HCT116 (cell line): Measurements from ENCODE around the gene THSD4. TPM values are rescaled to one million over a fixed set of nuclear protein-coding genes. Genes with fewer than 3 reads are reported as not detected.

Experiments used
- ATAC-seq: fragments of 200-7000 bp; cut with Tn5 transposase; 2 replicates; pipeline ENCODE4 v1.9.1; 2020; ENCODE audit warnings: mild to moderate bottlenecking, moderate library complexity
- BruUV-seq: library from RNA; stranded (reverse); fragments of 400-500 nt; replicated peaks from 2 replicates; lab custom pipeline; 2021; lab: Mats Ljungman, UMichigan
- CTCF ChIA-PET: fragments of 300-600 bp; sonication (Branson Sonifier 250); formaldehyde crosslinking; loops from one replicate; lab custom pipeline; 2021; ENCODE audit warnings: antibody characterized with exemption; lab: Charles Lee
- POLR2A ChIA-PET: fragments of 300-600, 350-600 bp; sonication (Branson Sonifier 250); formaldehyde crosslinking; loops from one replicate; lab custom pipeline; 2021; ENCODE audit warnings: antibody characterized with exemption; lab: Charles Lee
- RAD21 ChIA-PET, 2 experiments: fragments of 300-600 bp; sonication (Branson Sonifier 250); formaldehyde crosslinking; loops; one replicate each; lab custom pipeline; 2023; ENCODE audit warnings: low total read pairs in 2 of 2; ENCODE audit not compliant: uncharacterized antibody in 2 of 2, unreplicated experiment in 2 of 2, low non-redundant PET in 1 of 2; lab: Charles Lee
- DNase-seq: peaks from one replicate; pipeline ENCODE4 v3.0.0-alpha.2; 2010; ENCODE audit warnings: low read depth, low spot score
- H2AFZ ChIP-seq: fragments of 200-600 bp; shearing (Covaris generic), sonication (generic); 2 replicates; pipeline ENCODE4 v1.6.1; 2017; ENCODE audit warnings: low read depth, mixed run types, mixed read lengths, antibody characterized with exemption, low read length; ENCODE audit not compliant: poor library complexity, severe bottlenecking
- H3K27ac ChIP-seq: 2 replicates; pipeline ENCODE4 v1.5.1; 2012; ENCODE audit warnings: low read depth, low read length
- H3K27me3 ChIP-seq: fragments of 200-600 bp; sonication (generic); 2 replicates; pipeline ENCODE4 v1.6.1; 2016; ENCODE audit warnings: mixed run types, low read length, mixed read lengths; ENCODE audit not compliant: insufficient read depth
- H3K36me3 ChIP-seq, 2 experiments: fragments of 200-500 bp in 1 of 2; fragments of 200-600 bp in 1 of 2; sonication (Bioruptor generic) in 1 of 2; sonication (generic) in 1 of 2; 2 replicates each; pipeline versions ENCODE4 v1.5.1 to v1.6.1; 2014 to 2016; ENCODE audit warnings: low read length in 2 of 2, inconsistent platforms in 1 of 2, mixed read lengths in 1 of 2, mixed run types in 1 of 2; ENCODE audit not compliant: insufficient read depth in 2 of 2, control insufficient read depth in 1 of 2
- H3K4me1 ChIP-seq, 2 experiments: fragments of 200-600 bp in 1 of 2; sonication (generic) in 1 of 2; 2 replicates each; pipeline versions ENCODE4 v1.5.1 to v1.6.1; 2012 to 2017; ENCODE audit warnings: low read length in 2 of 2, inconsistent platforms in 1 of 2, mild to moderate bottlenecking in 1 of 2, mixed read lengths in 1 of 2, mixed run types in 1 of 2, moderate library complexity in 1 of 2; ENCODE audit not compliant: insufficient read depth in 2 of 2, control insufficient read depth in 1 of 2
- H3K4me2 ChIP-seq: fragments of 200-600 bp; sonication (generic); 2 replicates; pipeline ENCODE4 v1.6.1; 2017; ENCODE audit warnings: mixed run types, low read length, mixed read lengths
- H3K4me3 ChIP-seq, 2 experiments: fragments of 200-600 bp in 1 of 2; sonication (generic) in 1 of 2; replicated peaks in 1 of 2; 2 replicates each; pipeline ENCODE4 v1.5.1; 2011 to 2016; ENCODE audit warnings: low read length in 2 of 2, control low read depth in 1 of 2, low read depth in 1 of 2, mild to moderate bottlenecking in 1 of 2, mixed read lengths in 1 of 2, mixed run types in 1 of 2
- H3K79me2 ChIP-seq: fragments of 200-600 bp; sonication (generic); 2 replicates; pipeline ENCODE4 v1.6.1; 2017; ENCODE audit warnings: mild to moderate bottlenecking, mixed run types, low read length, moderate library complexity, mixed read lengths; ENCODE audit not compliant: insufficient read depth
- H3K9ac ChIP-seq: fragments of 200-600 bp; sonication (generic); 2 replicates; pipeline ENCODE4 v1.6.1; 2016; ENCODE audit warnings: low read length, mixed read lengths
- H3K9me2 ChIP-seq: fragments of 200-600 bp; sonication (generic), shearing (Covaris generic); 2 replicates; pipeline ENCODE4 v1.6.1; 2017; ENCODE audit warnings: mixed run types, mild to moderate bottlenecking, moderate library complexity; ENCODE audit not compliant: insufficient read depth
- H3K9me3 ChIP-seq, 2 experiments: fragments of 200-500 bp in 1 of 2; fragments of 200-600 bp in 1 of 2; sonication (Bioruptor generic) in 1 of 2; sonication (generic) in 1 of 2; 2 replicates each; pipeline ENCODE4 v1.6.1; 2014 to 2017; ENCODE audit warnings: low read length in 2 of 2, mixed read lengths in 2 of 2, inconsistent platforms in 1 of 2, low read depth in 1 of 2, mild to moderate bottlenecking in 1 of 2, mixed run types in 1 of 2, moderate library complexity in 1 of 2; ENCODE audit not compliant: control insufficient read depth in 1 of 2, insufficient read depth in 1 of 2
- H4K20me1 ChIP-seq: fragments of 200-600 bp; sonication (generic), shearing (Covaris generic); 2 replicates; pipeline ENCODE4 v1.6.1; 2017; ENCODE audit warnings: mixed run types, mild to moderate bottlenecking, moderate library complexity; ENCODE audit not compliant: insufficient read depth
- CBX3 ChIP-seq: IDR thresholded peaks from 2 replicates; pipeline ENCODE4 v1.6.1; 2012; ENCODE audit warnings: low read depth
- CEBPB ChIP-seq: IDR thresholded peaks from 2 replicates; pipeline ENCODE4 v1.6.1; 2012; ENCODE audit warnings: low read depth
- ELF1 ChIP-seq: IDR thresholded peaks from 2 replicates; pipeline ENCODE4 v1.6.1; 2012; ENCODE audit warnings: low read depth, borderline replicate concordance
- EZH2 ChIP-seq: fragments of 200-600 bp; sonication (generic); IDR thresholded peaks from 2 replicates; pipeline ENCODE4 v1.6.1; 2017; ENCODE audit warnings: antibody characterized with exemption, mixed run types
- EZH2phosphoT487 ChIP-seq: fragments of 200-600 bp; IDR thresholded peaks from 2 replicates; pipeline ENCODE4 v1.6.1; 2018; ENCODE audit warnings: antibody characterized with exemption, borderline replicate concordance
- FOSL1 ChIP-seq: IDR thresholded peaks from 2 replicates; pipeline ENCODE4 v1.6.1; 2012; ENCODE audit warnings: low read depth
- JUND ChIP-seq: IDR thresholded peaks from 2 replicates; pipeline ENCODE4 v1.6.1; 2012
- POLR2A ChIP-seq: IDR thresholded peaks from 2 replicates; pipeline ENCODE4 v1.7.0; 2011; ENCODE audit warnings: borderline replicate concordance; ENCODE audit not compliant: insufficient read depth, insufficient read length; ENCODE audit errors: extremely low read depth
- POLR2AphosphoS5 ChIP-seq: IDR thresholded peaks from 2 replicates; pipeline ENCODE4 v1.6.1; 2011; ENCODE audit warnings: mild to moderate bottlenecking, low read depth, low read length, moderate library complexity
- RAD21 ChIP-seq: IDR thresholded peaks from 2 replicates; pipeline ENCODE4 v1.6.1; 2012; ENCODE audit warnings: low read depth, mild to moderate bottlenecking
- SIN3A ChIP-seq: IDR thresholded peaks from 2 replicates; pipeline ENCODE4 v1.6.1; 2012; ENCODE audit warnings: low read depth
- SP1 ChIP-seq: IDR thresholded peaks from 2 replicates; pipeline ENCODE4 v1.6.1; 2012; ENCODE audit warnings: low read depth
- TCF7L2 ChIP-seq: IDR thresholded peaks from 2 replicates; pipeline ENCODE4 v1.7.0; 2011; ENCODE audit warnings: borderline replicate concordance, inconsistent platforms; ENCODE audit not compliant: insufficient read depth, insufficient read length; ENCODE audit errors: extremely low read depth
- YY1 ChIP-seq: IDR thresholded peaks from 2 replicates; pipeline ENCODE4 v1.6.1; 2011; ENCODE audit warnings: low read length, low read depth, moderate library complexity, mild to moderate bottlenecking; ENCODE audit not compliant: insufficient replicate concordance; ENCODE audit errors: extremely low read depth
- ZFX ChIP-seq: fragments of 450-650 bp; IDR thresholded peaks from 2 replicates; pipeline ENCODE4 v1.6.1; 2017
- ZNF274 ChIP-seq: fragments of 200-500 bp; sonication (Bioruptor generic); IDR thresholded peaks from 2 replicates; pipeline ENCODE4 v1.6.1; 2014; ENCODE audit warnings: mild to moderate bottlenecking, low read depth, low read length, inconsistent platforms
- intact Hi-C: fragments of 100-400 bp; cut with micrococcal nuclease; formaldehyde crosslinking; loops from 2 replicates; pipeline ENCODE4 v1.10.0; 2022
- total RNA-seq: library from RNA; stranded (reverse); gene quantifications from one replicate; pipeline ENCODE4 v1.2.1, GENCODE V29; 2021; ENCODE audit not compliant: unreplicated experiment
- TF ChIP-seq, protein P1 (sequence below): IDR thresholded peaks from 2 replicates; pipeline ENCODE4 v1.6.1; 2012; ENCODE audit warnings: low read depth
- TF ChIP-seq, protein P2 (sequence below), 3 experiments: fragments of 200-600 bp in 1 of 3; sonication (generic) in 1 of 3; IDR thresholded peaks in 2 of 3; conservative IDR thresholded peaks in 1 of 3; 2 replicates each; pipeline ENCODE4 v1.5.1; 2012 to 2017; ENCODE audit warnings: low read depth in 2 of 3, low read length in 2 of 3, antibody characterized with exemption in 1 of 3, borderline replicate concordance in 1 of 3, control low read depth in 1 of 3, mild to moderate bottlenecking in 1 of 3, mixed read lengths in 1 of 3, mixed run types in 1 of 3, moderate library complexity in 1 of 3; ENCODE audit not compliant: insufficient read depth in 1 of 3
- TF ChIP-seq, protein P3 (sequence below): IDR thresholded peaks from 2 replicates; pipeline ENCODE4 v1.6.1; 2011; ENCODE audit warnings: mild to moderate bottlenecking, low read length, moderate library complexity; ENCODE audit not compliant: insufficient replicate concordance; ENCODE audit errors: extremely low read depth
- TF ChIP-seq, protein P4 (sequence below): IDR thresholded peaks from 2 replicates; pipeline ENCODE4 v1.6.1; 2012

The THSD4 gene
- total RNA-seq, 1 experiment from 2014 or later: 30.5 TPM

DNA sequence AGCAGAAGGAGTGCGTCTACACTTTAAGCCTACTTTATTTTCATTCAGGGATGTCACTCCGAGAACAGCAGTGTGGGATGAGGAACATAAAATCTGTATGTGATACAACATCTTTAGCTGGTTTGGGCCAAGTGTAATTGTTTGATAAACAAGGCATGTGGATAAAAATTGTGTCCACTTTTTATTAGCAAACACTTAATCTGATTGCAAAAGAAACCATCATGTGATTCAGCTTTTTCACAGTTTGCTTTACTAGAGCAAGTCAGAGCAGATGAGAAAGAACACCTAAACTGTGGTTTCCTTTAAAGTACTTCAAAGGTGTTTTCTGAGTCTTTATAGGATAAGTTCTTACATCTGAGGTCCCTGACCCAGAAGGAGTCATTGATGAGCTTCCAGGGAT is 237.9 kb downstream of the THSD4 start:
- no peaks in the 10 kb centered on the region for H3K9me3 ChIP-seq
- no peak overlapping the region for H2AFZ ChIP-seq
- H3K27me3 ChIP-seq: no peaks in the 10 kb centered on the region
- ATAC-seq (no peak), DNase-seq (no peak)
- no peaks in the 10 kb centered on the region for H3K9me2 ChIP-seq
- H3K4me2 ChIP-seq: no peak overlapping the region
- TF ChIP-seq EZH2 (no peak), TCF7L2 (no peak), ZFX (no peak), CEBPB (no peak), SP1 (no peak), CBX3 (no peak), JUND (no peak), ZNF274 (no peak), POLR2AphosphoS5 (no peak), RAD21 (no peak), YY1 (no peak), FOSL1 (no peak), ELF1 (no peak), SIN3A (no peak), POLR2A (no peak), EZH2phosphoT487 (no peak)
- TF ChIP-seq, protein P1, sequence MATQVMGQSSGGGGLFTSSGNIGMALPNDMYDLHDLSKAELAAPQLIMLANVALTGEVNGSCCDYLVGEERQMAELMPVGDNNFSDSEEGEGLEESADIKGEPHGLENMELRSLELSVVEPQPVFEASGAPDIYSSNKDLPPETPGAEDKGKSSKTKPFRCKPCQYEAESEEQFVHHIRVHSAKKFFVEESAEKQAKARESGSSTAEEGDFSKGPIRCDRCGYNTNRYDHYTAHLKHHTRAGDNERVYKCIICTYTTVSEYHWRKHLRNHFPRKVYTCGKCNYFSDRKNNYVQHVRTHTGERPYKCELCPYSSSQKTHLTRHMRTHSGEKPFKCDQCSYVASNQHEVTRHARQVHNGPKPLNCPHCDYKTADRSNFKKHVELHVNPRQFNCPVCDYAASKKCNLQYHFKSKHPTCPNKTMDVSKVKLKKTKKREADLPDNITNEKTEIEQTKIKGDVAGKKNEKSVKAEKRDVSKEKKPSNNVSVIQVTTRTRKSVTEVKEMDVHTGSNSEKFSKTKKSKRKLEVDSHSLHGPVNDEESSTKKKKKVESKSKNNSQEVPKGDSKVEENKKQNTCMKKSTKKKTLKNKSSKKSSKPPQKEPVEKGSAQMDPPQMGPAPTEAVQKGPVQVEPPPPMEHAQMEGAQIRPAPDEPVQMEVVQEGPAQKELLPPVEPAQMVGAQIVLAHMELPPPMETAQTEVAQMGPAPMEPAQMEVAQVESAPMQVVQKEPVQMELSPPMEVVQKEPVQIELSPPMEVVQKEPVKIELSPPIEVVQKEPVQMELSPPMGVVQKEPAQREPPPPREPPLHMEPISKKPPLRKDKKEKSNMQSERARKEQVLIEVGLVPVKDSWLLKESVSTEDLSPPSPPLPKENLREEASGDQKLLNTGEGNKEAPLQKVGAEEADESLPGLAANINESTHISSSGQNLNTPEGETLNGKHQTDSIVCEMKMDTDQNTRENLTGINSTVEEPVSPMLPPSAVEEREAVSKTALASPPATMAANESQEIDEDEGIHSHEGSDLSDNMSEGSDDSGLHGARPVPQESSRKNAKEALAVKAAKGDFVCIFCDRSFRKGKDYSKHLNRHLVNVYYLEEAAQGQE: no peak
- TF ChIP-seq, protein P2, sequence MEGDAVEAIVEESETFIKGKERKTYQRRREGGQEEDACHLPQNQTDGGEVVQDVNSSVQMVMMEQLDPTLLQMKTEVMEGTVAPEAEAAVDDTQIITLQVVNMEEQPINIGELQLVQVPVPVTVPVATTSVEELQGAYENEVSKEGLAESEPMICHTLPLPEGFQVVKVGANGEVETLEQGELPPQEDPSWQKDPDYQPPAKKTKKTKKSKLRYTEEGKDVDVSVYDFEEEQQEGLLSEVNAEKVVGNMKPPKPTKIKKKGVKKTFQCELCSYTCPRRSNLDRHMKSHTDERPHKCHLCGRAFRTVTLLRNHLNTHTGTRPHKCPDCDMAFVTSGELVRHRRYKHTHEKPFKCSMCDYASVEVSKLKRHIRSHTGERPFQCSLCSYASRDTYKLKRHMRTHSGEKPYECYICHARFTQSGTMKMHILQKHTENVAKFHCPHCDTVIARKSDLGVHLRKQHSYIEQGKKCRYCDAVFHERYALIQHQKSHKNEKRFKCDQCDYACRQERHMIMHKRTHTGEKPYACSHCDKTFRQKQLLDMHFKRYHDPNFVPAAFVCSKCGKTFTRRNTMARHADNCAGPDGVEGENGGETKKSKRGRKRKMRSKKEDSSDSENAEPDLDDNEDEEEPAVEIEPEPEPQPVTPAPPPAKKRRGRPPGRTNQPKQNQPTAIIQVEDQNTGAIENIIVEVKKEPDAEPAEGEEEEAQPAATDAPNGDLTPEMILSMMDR (IDR thresholded peaks at IDR 0.05 in 2 of 3, conservative IDR thresholded peaks at IDR 0.05 in 1 of 3; ENCODE audit: borderline replicate concordance in 1 of 3, insufficient read depth in 1 of 3, low read depth in 2 of 3, low read length in 2 of 3): no peak
- TF ChIP-seq, protein P3, sequence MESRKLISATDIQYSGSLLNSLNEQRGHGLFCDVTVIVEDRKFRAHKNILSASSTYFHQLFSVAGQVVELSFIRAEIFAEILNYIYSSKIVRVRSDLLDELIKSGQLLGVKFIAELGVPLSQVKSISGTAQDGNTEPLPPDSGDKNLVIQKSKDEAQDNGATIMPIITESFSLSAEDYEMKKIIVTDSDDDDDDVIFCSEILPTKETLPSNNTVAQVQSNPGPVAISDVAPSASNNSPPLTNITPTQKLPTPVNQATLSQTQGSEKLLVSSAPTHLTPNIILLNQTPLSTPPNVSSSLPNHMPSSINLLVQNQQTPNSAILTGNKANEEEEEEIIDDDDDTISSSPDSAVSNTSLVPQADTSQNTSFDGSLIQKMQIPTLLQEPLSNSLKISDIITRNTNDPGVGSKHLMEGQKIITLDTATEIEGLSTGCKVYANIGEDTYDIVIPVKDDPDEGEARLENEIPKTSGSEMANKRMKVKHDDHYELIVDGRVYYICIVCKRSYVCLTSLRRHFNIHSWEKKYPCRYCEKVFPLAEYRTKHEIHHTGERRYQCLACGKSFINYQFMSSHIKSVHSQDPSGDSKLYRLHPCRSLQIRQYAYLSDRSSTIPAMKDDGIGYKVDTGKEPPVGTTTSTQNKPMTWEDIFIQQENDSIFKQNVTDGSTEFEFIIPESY: no peak
- TF ChIP-seq, protein P4, sequence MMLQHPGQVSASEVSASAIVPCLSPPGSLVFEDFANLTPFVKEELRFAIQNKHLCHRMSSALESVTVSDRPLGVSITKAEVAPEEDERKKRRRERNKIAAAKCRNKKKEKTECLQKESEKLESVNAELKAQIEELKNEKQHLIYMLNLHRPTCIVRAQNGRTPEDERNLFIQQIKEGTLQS: no peak
- no peaks in the 10 kb centered on the region for H3K79me2 ChIP-seq
- ChIA-PET CTCF (no interaction called here), RAD21 (no interaction called here), POLR2A (no interaction called here)
- H3K4me3 ChIP-seq: no peak overlapping the region
- no peaks in the 10 kb centered on the region for H4K20me1 ChIP-seq
- H3K36me3 ChIP-seq: no peaks in the 10 kb centered on the region
- intact Hi-C loops: no loop called here
- no peak overlapping the region for H3K27ac ChIP-seq
- H3K4me1 ChIP-seq: peaks cover 9 to 22% of the 10 kb centered on the region in 2 experiments; a peak in 2 of 4 replicates
- BruUV-seq: no TSS peak
- H3K9ac ChIP-seq: no peak overlapping the region
